Measurements from ENCODE around the gene TMED5. TPM values are rescaled to one million over a fixed set of nuclear protein-coding genes. Genes with fewer than 3 reads are reported as not detected.

TMED5 gene
- total RNA-seq, 1 donor from 2014 or later, result 38.3 TPM

DNA sequence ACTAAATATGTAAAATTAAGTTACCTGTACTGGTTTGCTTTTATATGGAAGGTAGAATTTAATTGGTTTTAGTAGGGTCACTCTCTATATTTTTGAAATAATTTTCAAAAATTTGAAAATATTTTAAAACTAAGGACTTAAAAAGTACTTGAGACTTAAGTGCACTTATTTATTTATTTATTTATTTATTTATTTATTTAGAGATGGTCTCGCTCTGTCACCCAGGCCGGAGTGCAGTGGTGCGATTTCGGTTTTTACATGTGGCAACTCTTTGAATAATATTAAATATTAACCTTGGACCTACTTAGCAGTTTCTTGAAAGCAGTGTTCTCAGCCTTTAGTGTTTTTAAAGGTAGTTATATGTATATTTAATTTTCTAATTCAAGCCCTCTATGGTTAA lies 36.4 kb downstream of the TMED5 start:
- no peak for DNase-seq (ENCODE audit: low read depth, low spot score)
- no peak for TF ChIP-seq CTCF (conservative IDR thresholded peaks at IDR 0.05)
- H3K27me3 Mint-ChIP-seq (ENCODE audit: low read depth), result no peaks in the 10 kb centered on the region
- H3K27ac Mint-ChIP-seq (ENCODE audit: unreplicated experiment), result no peak overlapping the region
- no peak overlapping the region for H3K4me3 Mint-ChIP-seq
- H3K36me3 Mint-ChIP-seq (ENCODE audit: low read depth), result peaks cover 10% of the 10 kb centered on the region
- H3K9me3 Mint-ChIP-seq, result no peaks in the 10 kb centered on the region
- H3K4me1 Mint-ChIP-seq, result no peaks in the 10 kb centered on the region

GRCh38 chr1:93143136-93143535 lies 37.1 kb downstream of the TMED5 start:
- Mint-ChIP-seq H3K4me3 (no peak overlapping the region), H3K9me3 (no peaks in the 10 kb centered on the region), H3K4me1 (no peaks in the 10 kb centered on the region), H3K27ac (ENCODE audit: unreplicated experiment) (no peak overlapping the region), H3K27me3 (ENCODE audit: low read depth) (no peaks in the 10 kb centered on the region), H3K36me3 (ENCODE audit: low read depth) (peaks cover 11% of the 10 kb centered on the region)
- TF ChIP-seq CTCF (conservative IDR thresholded peaks at IDR 0.05), result no peak
- DNase-seq (ENCODE audit: low read depth, low spot score), result no peak

DNA sequence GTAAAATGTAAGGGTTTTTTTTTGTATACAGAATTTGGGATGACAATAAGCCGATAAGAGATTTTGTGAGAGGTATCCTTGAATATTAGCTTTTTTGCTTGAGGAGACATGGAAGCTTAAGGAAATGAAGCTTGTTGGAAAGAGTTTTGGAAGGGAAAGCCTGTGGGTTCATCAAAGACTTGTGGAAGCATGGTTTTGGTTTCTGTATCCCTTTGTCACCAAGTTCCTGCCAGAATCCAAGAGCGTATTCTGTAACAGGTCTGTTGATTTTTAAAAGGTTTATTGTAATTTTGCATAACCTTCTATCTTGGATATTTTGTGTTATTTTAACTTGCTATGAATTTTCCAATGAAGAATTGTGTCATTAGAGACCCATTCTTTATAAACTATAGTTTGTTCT lies 38.1 kb downstream of the TMED5 start:
- DNase-seq (ENCODE audit: low read depth, low spot score), result no peak
- H3K36me3 Mint-ChIP-seq (ENCODE audit: low read depth), result peaks cover 8% of the 10 kb centered on the region
- TF ChIP-seq CTCF (conservative IDR thresholded peaks at IDR 0.05), result no peak
- H3K9me3 Mint-ChIP-seq, result no peaks in the 10 kb centered on the region
- H3K27ac Mint-ChIP-seq (ENCODE audit: unreplicated experiment), result no peak overlapping the region
- H3K4me3 Mint-ChIP-seq, result no peak overlapping the region
- no peaks in the 10 kb centered on the region for H3K27me3 Mint-ChIP-seq (ENCODE audit: low read depth)
- no peaks in the 10 kb centered on the region for H3K4me1 Mint-ChIP-seq

DNA sequence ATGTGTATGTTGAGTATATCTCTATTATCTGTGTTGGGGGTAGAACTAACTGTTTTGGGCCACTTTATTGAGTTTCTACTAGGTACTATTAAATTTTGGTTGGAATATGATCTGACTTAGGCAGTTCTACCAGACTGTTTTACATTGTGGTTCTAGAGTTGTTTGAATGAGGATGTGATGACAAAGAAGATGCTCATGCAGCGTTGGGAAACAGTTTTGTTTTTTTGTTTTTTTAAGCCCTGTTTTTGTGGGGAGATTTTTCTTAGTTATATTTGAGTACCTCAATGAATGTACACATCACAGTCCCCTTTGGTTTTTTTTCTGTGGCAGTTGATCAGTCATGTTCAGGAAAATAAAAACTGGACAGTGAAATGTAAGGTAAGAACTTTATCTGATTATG lies 40.1 kb downstream of the TMED5 start:
- peaks cover 11% of the 10 kb centered on the region for H3K36me3 Mint-ChIP-seq (ENCODE audit: low read depth)
- no peak for TF ChIP-seq CTCF (conservative IDR thresholded peaks at IDR 0.05)
- no peaks in the 10 kb centered on the region for H3K9me3 Mint-ChIP-seq
- no peaks in the 10 kb centered on the region for H3K27me3 Mint-ChIP-seq (ENCODE audit: low read depth)
- no peak for DNase-seq (ENCODE audit: low read depth, low spot score)
- no peak overlapping the region for H3K4me3 Mint-ChIP-seq
- H3K27ac Mint-ChIP-seq (ENCODE audit: unreplicated experiment), result peak overlapping the region; percentile 36
- no peaks in the 10 kb centered on the region for H3K4me1 Mint-ChIP-seq

GRCh38 chr1:93137604-93138292 lies 42.5 kb downstream of the TMED5 start:
- Mint-ChIP-seq H3K4me1 (no peaks in the 10 kb centered on the region), H3K36me3 (ENCODE audit: low read depth) (peaks cover 11% of the 10 kb centered on the region), H3K27ac (ENCODE audit: unreplicated experiment) (no peak overlapping the region), H3K27me3 (ENCODE audit: low read depth) (no peaks in the 10 kb centered on the region), H3K4me3 (no peak overlapping the region), H3K9me3 (no peaks in the 10 kb centered on the region)
- no peak for DNase-seq (ENCODE audit: low read depth, low spot score)
- no peak for TF ChIP-seq CTCF (conservative IDR thresholded peaks at IDR 0.05)

Data from neural crest cell (in vitro differentiated cells).